ENCODE measurements around the gene IGFL3. TPM values are rescaled to one million over a fixed set of nuclear protein-coding genes. Genes with fewer than 3 reads are reported as not detected.

The IGFL3 gene
- polyA plus RNA-seq, 1 donor (not counting 4 experiments of a cell fraction or from before 2014, with no cell fraction given) = 344 TPM

DNA sequence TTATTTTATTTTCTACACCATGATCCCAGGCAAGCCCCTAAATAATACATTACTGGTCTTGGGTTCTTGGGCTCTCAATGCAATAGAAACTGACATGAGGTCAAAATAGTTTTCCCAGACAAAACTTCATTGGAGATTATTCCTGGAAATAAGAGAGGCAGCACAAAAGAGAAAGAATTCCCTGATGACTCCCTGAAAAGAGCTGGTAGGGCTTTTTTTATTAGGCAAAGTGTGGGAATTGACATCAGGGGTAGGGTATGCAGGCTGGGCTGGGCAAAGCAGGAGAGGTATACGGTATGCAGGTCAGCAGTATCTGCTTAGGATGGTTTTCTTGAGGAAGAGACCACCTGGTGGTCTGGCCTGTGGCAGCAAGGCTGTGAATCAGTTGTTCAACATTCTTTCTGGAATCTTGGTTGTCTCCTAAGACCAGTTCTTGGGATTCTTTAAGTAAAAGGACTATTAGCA, 9.3 kb upstream of the IGFL3 start:
- TF ChIP-seq EZH2 (IDR thresholded peaks at IDR 0.05; ENCODE audit: low read length) (no peak), CTCF (optimal IDR thresholded peaks at IDR 0.05 in 1 of 3, IDR thresholded peaks at IDR 0.05 in 1 of 3, conservative IDR thresholded peaks at IDR 0.05 in 1 of 3; ENCODE audit: extremely low read depth in 1 of 3, insufficient read depth in 2 of 3, low read length in 3 of 3) (no peak)
- H3K9me3 ChIP-seq (ENCODE audit: control insufficient read depth, low read depth, low read length) = no peaks in the 10 kb centered on the region
- DNase-seq (ENCODE audit: low read depth, low spot score) (no peak), FAIRE-seq (peak; percentile 55)
- H3K27ac ChIP-seq (ENCODE audit: control insufficient read depth, insufficient read depth, low read length) = peak overlapping the region; percentile 75
- dilution Hi-C loops (cut with MboI; ENCODE audit: extremely low pct_ligation_motif_present, low sequenced_read_pairs) = no loop called here
- no peaks in the 10 kb centered on the region for H3K79me2 ChIP-seq (ENCODE audit: control insufficient read depth, insufficient read depth, low read length)
- no peak overlapping the region for H3K4me3 ChIP-seq (ENCODE audit: control insufficient read depth in 2 of 3, extremely low read depth in 1 of 3, insufficient read depth in 2 of 3, low read depth in 1 of 3, low read length in 3 of 3)
- peaks cover 20% of the 10 kb centered on the region for H3K4me1 ChIP-seq (ENCODE audit: control insufficient read depth, extremely low read depth, insufficient read depth, low read length)
- no peak overlapping the region for H3K9ac ChIP-seq (ENCODE audit: control insufficient read depth, extremely low read depth, insufficient read depth, low read length)
- no peaks in the 10 kb centered on the region for H3K27me3 ChIP-seq (ENCODE audit: control insufficient read depth, extremely low read depth, insufficient read depth, low read length)
- peak overlapping the region; percentile 29 for H3K4me2 ChIP-seq (ENCODE audit: control insufficient read depth, extremely low read depth, insufficient read depth, low read depth, low read length)
- no peak overlapping the region for H2AFZ ChIP-seq (ENCODE audit: control insufficient read depth, low read length)
- H3K36me3 ChIP-seq (ENCODE audit: control insufficient read depth in 2 of 2, extremely low read depth in 1 of 2, insufficient read depth in 2 of 2, low read length in 2 of 2) = no peaks in the 10 kb centered on the region
- no peaks in the 10 kb centered on the region for H4K20me1 ChIP-seq (ENCODE audit: control insufficient read depth, extremely low read depth, insufficient read depth, low read length)
- no peaks in the 10 kb centered on the region for H3K9me1 ChIP-seq (ENCODE audit: control insufficient read depth, extremely low read depth, insufficient read depth, low read length)

- Histone ChIP-seq H3K9me3 (ENCODE audit: control insufficient read depth, low read depth, low read length) (no peaks in the 10 kb centered on the region), H4K20me1 (ENCODE audit: control insufficient read depth, extremely low read depth, insufficient read depth, low read length) (no peaks in the 10 kb centered on the region), H3K9ac (ENCODE audit: control insufficient read depth, extremely low read depth, insufficient read depth, low read length) (peak overlapping the region; percentile 54), H3K79me2 (ENCODE audit: control insufficient read depth, insufficient read depth, low read length) (no peaks in the 10 kb centered on the region), H3K4me1 (ENCODE audit: control insufficient read depth, extremely low read depth, insufficient read depth, low read length) (peaks cover 20% of the 10 kb centered on the region), H3K4me2 (ENCODE audit: control insufficient read depth, extremely low read depth, insufficient read depth, low read depth, low read length) (peak overlapping the region; percentile 89), H3K4me3 (ENCODE audit: control insufficient read depth in 2 of 3, extremely low read depth in 1 of 3, insufficient read depth in 2 of 3, low read depth in 1 of 3, low read length in 3 of 3) (peak overlapping the region; percentile 27 to 51 (median 48)), H2AFZ (ENCODE audit: control insufficient read depth, low read length) (peak overlapping the region; percentile 68), H3K36me3 (ENCODE audit: control insufficient read depth in 2 of 2, extremely low read depth in 1 of 2, insufficient read depth in 2 of 2, low read length in 2 of 2) (no peaks in the 10 kb centered on the region), H3K27ac (ENCODE audit: control insufficient read depth, insufficient read depth, low read length) (peak overlapping the region; percentile 75), H3K9me1 (ENCODE audit: control insufficient read depth, extremely low read depth, insufficient read depth, low read length) (no peaks in the 10 kb centered on the region), H3K27me3 (ENCODE audit: control insufficient read depth, extremely low read depth, insufficient read depth, low read length) (no peaks in the 10 kb centered on the region)
- DNase-seq (ENCODE audit: low read depth, low spot score) (peak; percentile 89), FAIRE-seq (peak; percentile 91)
- dilution Hi-C loops (cut with MboI; ENCODE audit: extremely low pct_ligation_motif_present, low sequenced_read_pairs) = no loop called here
- TF ChIP-seq EZH2 (IDR thresholded peaks at IDR 0.05; ENCODE audit: low read length) (no peak), CTCF (optimal IDR thresholded peaks at IDR 0.05 in 1 of 3, IDR thresholded peaks at IDR 0.05 in 1 of 3, conservative IDR thresholded peaks at IDR 0.05 in 1 of 3; ENCODE audit: extremely low read depth in 1 of 3, insufficient read depth in 2 of 3, low read length in 3 of 3) (no peak)
These were observed 8.7 kb upstream of the IGFL3 start for GRCh38 chr19:46133101-46133627.

Data from keratinocyte (primary cell).